HG03469 (cell line): ENCODE results near the gene AVPI1.
"Not testable (repeated sequence)": the region's sequence is repeated elsewhere in the genome, so short reads cannot be mapped to it uniquely, and the experiment has no call there.

ENCODE experiments used
- ATAC-seq: cut with Tn5 transposase; IDR thresholded peaks from one replicate; pipeline ENCODE4 v1.9.1; 2021; ENCODE audit warnings: mild to moderate bottlenecking, moderate library complexity, moderate number of reproducible peaks; ENCODE audit not compliant: unreplicated experiment

The AVPI1 gene

DNA sequence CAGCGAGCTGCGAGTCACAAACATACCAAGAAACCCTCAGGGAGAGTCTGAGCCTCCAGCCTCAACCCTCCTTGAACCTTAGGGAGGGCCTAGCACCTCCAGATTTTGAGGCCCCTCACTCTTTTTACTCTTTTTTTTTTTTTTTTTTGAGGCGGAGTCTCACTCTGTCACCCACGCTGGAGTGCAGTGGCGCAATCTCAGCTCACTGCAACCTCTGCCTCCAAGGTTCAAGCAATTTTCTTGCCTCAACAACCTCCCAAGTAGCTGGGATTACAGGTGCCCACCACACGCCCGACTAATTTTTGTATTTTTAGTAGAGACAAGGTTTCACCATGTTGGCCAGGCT, 2.7 kb downstream of the AVPI1 start:
- ATAC-seq, result not testable (repeated sequence)

DNA sequence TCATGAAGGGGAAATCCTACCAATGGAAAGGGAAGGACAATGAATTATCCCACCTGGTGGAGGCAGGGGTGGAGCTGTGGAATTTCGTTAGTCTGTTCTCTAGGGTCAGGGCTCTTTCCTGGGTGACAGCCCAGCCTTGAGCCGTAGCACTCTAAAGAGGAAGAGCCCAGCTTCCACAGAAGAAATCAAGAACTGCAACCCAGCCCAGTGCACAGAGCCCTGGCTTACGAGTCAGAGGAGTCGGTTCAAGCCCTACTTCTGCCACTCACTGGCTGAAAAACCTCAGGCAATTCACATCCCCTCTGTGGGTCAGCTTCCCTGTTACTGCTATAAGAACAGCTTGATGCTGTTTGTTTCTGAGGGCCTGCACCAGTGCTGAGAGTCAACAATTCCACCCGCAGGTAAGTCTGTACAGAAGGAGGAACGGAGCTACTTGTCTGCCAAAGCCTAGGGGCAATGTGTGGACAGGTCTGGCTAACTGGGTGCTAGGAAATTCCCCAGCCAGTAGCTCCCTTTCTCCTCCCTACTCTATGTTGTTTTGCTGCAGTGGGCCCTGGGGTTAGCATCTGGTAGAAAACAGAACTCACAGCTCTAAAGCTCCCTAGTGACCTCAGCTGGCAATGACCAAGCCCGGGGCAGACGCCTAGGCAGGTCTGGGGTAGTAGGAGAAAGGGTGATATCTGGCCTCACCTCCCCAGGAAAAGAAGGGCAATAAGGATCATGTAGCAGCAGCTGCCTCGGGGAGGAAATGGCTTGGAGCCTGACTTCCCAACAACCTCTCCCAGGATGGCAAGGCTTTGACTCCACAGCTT, 3.3 kb downstream of the AVPI1 start:
- ATAC-seq, result no peak

- ATAC-seq, result no peak
Measured at GRCh38 chr10:97682042-97682441, 5.0 kb downstream of the AVPI1 start.

DNA sequence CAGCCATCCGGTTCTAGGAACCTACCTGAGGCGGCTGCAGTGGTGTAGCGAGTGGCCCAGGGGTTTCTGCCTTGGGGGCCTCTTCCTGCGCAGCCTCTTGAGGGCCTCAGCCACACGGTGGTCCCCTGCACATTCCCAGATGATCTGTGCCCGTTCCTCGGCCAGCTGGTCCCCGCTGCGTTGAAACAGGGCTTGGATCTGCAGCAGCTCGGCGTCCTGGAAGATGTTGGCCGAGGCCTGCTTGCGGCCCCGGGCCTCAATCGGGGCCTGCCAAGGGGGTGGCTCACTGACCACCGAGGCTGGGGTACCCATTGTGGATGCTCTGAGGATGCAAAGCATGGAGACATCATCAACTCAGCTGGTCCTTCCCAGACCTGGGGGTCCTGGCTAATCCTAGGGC, 7.4 kb downstream of the AVPI1 start:
- no peak for ATAC-seq

DNA sequence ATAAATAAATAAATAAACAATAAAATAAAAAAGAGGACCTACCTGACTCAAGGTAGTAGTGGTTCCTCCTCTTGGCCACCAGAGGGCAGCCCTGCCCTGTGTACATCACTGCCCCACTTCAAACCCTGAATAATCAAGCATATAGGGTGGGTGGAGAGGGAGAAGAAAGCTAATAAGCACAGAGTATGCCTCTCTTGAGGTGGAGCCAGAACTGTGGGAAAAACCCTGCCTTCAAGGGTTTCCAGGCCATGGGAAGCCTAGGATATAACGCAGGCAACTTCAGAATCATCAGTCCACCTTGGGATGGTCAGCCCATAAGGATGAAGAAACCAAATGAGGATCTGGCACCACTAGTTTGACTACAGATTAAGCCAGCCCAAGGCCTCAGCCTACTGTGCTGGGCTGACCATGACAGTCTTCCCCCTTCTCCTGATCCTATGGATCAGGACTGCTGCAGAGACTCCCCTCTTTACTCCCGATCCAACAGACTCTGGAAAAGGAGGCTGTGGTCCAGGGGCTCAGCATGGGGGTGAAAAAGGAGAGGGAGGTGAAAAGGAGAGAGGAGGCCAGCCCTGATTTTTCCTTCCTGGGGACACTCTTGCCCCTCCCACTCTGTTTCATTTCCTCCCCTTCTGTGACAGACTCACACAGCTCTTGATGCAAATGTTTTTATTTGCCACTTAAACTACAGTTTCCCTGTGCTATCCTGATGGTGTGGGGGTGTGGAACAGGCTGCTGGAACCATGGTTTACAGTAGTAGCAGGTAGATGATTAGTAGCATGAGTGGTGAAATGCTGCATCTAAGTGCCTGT, 10.1 kb downstream of the AVPI1 start:
- ATAC-seq, result no peak

DNA sequence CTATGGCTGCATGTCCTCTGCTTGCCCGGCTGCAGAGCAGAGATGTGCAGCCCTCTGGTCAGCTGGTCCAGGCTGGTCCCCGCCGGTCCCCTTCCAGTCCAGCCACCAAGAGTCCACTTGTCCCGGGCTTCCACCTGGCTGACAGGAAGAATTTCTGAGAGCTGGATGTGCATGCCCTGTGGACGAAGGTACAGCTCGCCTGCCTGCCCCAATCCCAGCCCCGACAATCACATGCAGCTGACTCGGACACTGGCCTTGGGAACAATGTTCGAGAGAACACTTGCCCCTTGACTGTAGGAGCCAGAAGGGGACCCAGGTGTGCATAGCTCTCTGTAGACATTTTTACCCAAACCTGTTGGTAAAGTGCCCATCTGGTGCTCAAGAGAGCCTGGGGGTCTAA, 11.8 kb downstream of the AVPI1 start:
- no peak for ATAC-seq

GRCh38 chr10:97673736-97674525, 13.1 kb downstream of the AVPI1 start:
- ATAC-seq, result no peak

DNA sequence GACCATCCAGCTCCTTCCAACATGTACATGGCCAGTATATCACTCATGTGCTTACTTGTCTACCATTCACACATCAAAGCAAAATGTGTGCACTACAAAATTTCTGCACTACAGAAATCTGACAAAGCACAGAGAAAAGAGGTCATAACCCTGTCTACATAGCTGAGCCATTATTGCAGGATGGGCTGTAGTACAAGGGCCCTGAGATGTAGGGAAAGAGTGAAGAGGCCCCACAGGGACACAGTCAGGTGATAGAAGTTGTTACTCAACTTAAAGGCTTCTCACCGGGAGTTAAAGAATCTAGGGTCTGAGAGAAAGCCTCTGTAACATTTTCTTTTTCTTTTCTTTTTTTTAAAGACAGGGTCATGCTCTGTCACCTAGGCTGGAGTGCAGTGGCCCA, 17.5 kb downstream of the AVPI1 start:
- ATAC-seq, result no peak

DNA sequence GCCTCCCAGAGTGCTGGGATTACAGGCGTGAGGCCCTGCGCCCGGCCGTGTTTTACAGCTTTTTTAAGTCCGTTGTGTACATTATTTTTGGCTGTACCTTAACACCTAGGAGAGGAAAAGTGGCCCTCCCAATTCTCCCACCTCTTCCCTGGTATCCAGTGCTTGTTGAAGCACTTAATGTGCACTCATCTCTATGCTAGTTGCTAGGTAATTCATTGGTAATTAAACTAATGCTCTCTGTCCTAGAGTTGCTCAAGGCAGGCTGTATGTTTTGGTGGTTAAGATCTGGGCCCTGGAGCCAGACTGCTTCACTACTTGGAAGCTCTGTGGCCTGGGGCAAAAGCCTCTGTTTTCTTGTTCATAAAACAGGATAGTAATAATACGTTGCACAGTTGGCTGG, 19.6 kb downstream of the AVPI1 start:
- ATAC-seq, result no peak

DNA sequence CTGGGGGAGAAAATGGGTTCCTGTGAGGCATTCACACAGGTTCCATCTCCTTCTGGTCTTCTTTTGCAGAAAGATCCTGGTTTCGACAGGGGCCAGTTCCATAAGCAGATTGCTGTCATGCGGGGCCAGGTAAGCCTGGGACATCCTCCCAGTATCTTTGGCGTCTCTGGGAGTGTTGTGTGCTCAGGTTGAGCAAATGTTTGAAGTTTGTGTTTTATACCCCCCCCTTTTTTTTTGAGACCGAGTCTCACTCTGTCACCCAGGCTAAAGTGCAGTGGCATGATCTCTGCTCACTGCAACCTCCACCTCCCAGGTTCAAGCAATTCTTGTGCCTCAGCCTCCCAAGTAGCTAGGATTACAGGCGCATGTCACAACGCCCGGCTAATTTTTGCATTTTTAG, 20.0 kb downstream of the AVPI1 start:
- ATAC-seq, result no peak

DNA sequence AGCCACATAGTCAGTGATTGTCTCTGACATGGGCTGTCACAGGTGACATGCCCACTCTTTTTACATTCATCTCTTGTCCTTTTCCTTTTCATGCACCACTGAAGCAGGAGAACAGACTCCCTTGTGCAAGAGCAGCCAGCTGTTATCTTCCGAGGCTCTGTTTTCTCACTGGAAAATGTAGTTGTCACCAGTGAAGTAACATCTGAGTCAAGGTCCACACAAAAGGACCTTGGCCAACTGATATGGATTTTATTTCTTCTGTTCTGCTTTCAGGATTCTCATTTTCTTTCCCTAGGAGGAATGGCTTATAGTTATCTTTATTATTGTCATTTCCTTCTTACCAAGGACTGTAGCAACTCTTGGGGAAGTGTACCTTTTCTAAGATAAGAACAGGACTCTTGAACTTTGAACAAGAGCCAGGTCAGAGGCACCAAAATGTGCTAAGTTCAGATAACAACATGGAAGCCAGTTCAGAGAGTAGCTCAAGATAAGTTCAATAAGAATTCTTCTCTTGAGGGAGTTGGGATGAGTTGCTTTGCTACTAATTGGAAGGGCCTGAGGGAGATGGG, 22.7 kb downstream of the AVPI1 start:
- ATAC-seq, result no peak

- no peak for ATAC-seq
Measured at GRCh38 chr10:97659589-97659988, 27.5 kb downstream of the AVPI1 start.

- ATAC-seq, result no peak
Measured at GRCh38 chr10:97656777-97657176, 30.3 kb downstream of the AVPI1 start.

GRCh38 chr10:97651773-97652172, 35.3 kb downstream of the AVPI1 start:
- no peak for ATAC-seq

DNA sequence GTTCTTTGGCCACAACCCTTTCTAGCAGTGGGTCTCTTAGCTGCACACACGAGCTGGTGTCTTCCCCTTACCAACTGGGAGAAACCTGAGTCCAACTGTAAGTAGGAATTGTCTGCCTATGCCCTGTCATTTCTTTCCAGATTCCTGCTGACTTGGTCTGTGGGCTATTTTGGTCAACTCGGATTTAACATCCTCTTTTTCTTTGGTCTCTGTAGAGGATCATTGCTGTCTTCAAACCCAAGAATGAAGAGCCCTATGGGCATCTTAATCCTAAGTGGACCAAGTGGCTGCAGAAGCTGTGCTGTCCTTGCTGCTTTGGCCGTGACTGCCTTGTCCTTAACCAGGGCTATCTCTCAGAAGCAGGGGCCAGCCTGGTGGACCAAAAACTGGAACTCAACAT, 36.3 kb downstream of the AVPI1 start:
- ATAC-seq, result no peak

DNA sequence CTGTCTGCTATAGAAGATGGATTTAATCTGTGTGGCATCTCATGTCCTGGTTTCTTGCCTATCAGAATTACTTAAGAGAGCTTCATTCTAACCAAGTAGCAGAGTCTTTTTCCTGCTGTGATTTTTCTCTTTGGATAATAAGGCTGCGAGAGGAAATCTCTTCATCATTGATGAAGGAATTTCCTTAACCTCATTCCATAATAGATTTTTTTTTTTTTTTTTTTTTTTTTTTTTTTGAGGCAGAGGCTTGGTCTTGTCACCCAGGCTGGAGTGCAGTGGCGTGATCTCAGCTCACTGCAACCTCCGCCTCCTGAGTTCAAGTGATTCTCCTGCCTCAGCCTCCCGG, 37.7 kb downstream of the AVPI1 start:
- not testable (repeated sequence) for ATAC-seq

DNA sequence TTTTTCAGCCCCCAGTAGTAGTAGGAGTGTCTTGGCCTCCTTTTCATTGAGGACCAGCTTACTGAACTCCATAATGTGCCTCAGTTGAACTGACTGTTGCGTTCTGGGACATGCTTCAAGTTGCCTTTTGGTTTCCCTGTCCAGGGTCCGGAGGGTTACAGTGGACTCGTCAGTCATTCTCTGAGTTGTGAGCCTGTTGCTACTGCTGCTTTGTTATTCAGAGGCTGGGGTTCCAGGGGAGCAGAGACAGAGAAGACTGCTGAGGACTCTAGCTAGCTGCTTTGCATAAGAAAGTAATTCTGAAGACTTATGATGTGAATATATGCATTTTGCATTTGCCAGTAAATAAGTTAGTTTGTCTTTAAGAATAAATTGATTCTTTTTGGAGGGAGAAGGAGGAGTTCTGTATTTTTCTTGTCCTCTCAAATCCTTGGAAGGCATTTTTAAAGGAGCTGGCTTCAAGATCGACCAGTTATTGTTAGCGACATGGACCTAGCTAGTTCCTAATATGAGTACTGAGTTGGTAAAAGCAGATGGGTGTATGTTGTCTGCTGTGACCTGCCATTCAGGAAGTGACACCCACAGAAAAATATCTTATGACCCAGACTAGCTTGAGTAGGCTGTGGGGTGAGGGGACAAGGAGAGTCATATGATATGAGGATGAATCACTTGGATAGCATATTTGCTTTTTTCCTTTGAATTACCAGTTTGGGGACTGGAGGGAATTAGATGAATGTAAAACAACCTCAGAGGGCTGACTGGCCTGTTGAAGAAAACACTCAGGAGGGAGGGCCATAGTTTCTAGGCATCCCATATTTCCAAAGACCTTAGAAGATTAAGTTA, 38.3 kb downstream of the AVPI1 start:
- peak; percentile 84 for ATAC-seq

- no peak for ATAC-seq
Measured at GRCh38 chr10:97647556-97647955, 39.5 kb downstream of the AVPI1 start.

GRCh38 chr10:97644936-97645335, 42.1 kb downstream of the AVPI1 start:
- ATAC-seq, result no peak

DNA sequence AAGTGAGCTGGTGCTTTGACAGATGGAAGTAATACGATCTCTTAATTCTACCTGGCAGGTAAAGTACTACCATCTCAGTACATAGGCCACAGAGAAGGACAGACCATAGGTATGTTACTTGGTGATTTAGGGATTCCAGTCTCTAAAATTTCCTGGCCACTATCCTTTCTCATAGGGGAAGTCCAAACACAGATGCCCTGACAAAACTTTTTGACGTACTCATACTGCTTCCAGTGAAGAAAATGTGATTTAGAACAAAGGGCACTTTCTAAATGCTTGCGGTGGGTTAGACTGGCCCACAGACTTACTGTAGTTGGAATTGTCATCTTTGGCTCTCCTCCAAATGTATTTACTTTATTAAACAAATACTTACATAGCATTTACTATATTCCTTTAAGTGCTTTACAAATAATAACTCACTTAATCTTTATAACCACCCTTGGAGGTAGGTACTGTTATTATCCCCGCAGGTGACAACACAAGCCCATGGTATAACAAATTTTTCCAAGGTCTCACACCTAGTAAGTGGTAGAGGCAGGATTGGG, 43.5 kb downstream of the AVPI1 start:
- ATAC-seq, result no peak
